VCaP (cell line): ENCODE data around the gene SKI.

Source experiments
- H3K27ac ChIP-seq: fragments of 450-650 bp; 2 replicates; pipeline ENCODE4 v1.5.1; 2017
- TF ChIP-seq, protein P1 (sequence below): fragments of 450-650 bp; conservative IDR thresholded peaks from 2 replicates; pipeline ENCODE4 v1.5.1; 2017; ENCODE audit warnings: mild to moderate bottlenecking, moderate library complexity

SKI gene

DNA sequence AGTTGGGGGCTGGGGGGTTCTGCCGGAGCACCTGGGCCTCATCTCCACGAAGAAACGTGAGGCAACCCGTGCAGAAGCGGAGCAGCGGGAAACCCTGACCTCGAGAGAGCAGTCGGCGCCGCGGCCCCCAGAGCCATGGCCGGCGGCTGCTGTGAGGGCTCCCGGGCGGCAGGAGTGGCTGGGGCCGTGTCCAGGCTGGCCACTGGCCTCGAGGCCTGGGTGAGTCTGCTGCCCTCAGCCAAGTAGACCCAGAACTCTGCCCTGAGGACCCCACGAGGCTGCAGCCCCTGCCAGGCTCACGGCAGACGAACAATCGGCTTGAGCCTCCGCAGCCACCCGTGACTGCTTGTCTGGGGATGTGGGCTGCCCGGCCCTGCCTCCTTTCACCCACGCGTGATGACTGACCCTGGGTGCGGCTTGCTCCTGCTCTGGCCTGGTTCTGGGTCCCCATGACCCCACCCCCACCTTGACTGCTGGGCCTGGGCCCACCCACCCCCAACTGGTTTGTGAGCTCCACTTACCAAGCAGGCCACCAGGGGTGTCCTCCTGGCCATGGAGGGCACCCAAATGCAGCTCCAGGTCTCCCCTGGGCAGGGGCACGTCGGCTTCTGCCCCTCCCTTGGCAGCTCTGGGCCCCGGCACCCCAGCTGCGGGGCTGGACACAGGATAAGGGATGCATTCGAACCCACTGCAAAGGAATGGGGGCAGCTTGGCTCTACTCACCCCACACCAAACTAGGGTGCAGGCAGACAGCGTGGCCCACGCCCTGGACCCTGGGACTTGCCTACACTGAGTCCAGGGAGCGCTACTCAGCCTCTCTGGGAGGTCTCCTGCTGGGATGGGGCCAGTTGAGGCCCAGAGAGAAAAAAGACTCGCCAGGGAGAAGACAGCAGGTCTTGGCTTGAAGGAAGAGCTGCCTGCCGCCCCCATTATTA is 129.1 kb downstream of the SKI start:
- no peak overlapping the region for H3K27ac ChIP-seq

GRCh38 chr1:2358072-2358471 is 130.0 kb downstream of the SKI start:
- TF ChIP-seq, protein P1, sequence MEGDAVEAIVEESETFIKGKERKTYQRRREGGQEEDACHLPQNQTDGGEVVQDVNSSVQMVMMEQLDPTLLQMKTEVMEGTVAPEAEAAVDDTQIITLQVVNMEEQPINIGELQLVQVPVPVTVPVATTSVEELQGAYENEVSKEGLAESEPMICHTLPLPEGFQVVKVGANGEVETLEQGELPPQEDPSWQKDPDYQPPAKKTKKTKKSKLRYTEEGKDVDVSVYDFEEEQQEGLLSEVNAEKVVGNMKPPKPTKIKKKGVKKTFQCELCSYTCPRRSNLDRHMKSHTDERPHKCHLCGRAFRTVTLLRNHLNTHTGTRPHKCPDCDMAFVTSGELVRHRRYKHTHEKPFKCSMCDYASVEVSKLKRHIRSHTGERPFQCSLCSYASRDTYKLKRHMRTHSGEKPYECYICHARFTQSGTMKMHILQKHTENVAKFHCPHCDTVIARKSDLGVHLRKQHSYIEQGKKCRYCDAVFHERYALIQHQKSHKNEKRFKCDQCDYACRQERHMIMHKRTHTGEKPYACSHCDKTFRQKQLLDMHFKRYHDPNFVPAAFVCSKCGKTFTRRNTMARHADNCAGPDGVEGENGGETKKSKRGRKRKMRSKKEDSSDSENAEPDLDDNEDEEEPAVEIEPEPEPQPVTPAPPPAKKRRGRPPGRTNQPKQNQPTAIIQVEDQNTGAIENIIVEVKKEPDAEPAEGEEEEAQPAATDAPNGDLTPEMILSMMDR: no peak
- H3K27ac ChIP-seq: no peak overlapping the region

More for the DNA sequence above, 129.1 kb downstream of the SKI start:
- TF ChIP-seq, protein P1: no peak

GRCh38 chr1:2358651-2359640 is 130.8 kb downstream of the SKI start:
- H3K27ac ChIP-seq: no peak overlapping the region
- TF ChIP-seq, protein P1: no peak
